Medulla oblongata (tissue), 1 donor: ENCODE results near the gene ALG12.

Experiments
- DNase-seq: peaks from one replicate; pipeline ENCODE4 v3.0.0-alpha.2; 2015; ENCODE audit errors: extremely low spot score

Gene ALG12

GRCh38 chr22:49913026-49913425 is 5.2 kb downstream of the ALG12 start:
- no peak for DNase-seq

- no peak for DNase-seq
Observed at GRCh38 chr22:49911881-49912625, 6.2 kb downstream of the ALG12 start.

- DNase-seq, result no peak
Observed at GRCh38 chr22:49910229-49911155, 7.7 kb downstream of the ALG12 start.

- no peak for DNase-seq
Observed at GRCh38 chr22:49909476-49910205, 8.6 kb downstream of the ALG12 start.

- no peak for DNase-seq
Observed at GRCh38 chr22:49907807-49908206, 10.4 kb downstream of the ALG12 start.

GRCh38 chr22:49906799-49907290 is 11.4 kb downstream of the ALG12 start:
- no peak for DNase-seq

GRCh38 chr22:49906071-49906798 is 12.0 kb downstream of the ALG12 start:
- no peak for DNase-seq

GRCh38 chr22:49905465-49905864 is 12.8 kb downstream of the ALG12 start:
- no peak for DNase-seq

GRCh38 chr22:49904040-49904369 is 14.2 kb downstream of the ALG12 start:
- DNase-seq, result no peak

GRCh38 chr22:49903322-49904039 is 14.8 kb downstream of the ALG12 start:
- DNase-seq, result no peak

GRCh38 chr22:49901457-49901856 is 16.8 kb downstream of the ALG12 start:
- no peak for DNase-seq

- DNase-seq, result no peak
Observed at GRCh38 chr22:49900441-49901230, 17.6 kb downstream of the ALG12 start.

GRCh38 chr22:49899530-49899929 is 18.7 kb downstream of the ALG12 start:
- DNase-seq, result no peak

- no peak for DNase-seq
Observed at GRCh38 chr22:49897015-49897684, 21.1 kb downstream of the ALG12 start.

GRCh38 chr22:49896201-49896600 is 22.0 kb downstream of the ALG12 start:
- no peak for DNase-seq

- no peak for DNase-seq
Observed at GRCh38 chr22:49894322-49895054, 23.8 kb downstream of the ALG12 start.

- DNase-seq, result no peak
Observed at GRCh38 chr22:49893025-49893424, 25.2 kb downstream of the ALG12 start.

- DNase-seq, result no peak
Observed at GRCh38 chr22:49892226-49892899, 25.9 kb downstream of the ALG12 start.
